Activated CD8-positive, alpha-beta T cell treated with anti-CD3 and anti-CD28 coated beads, Interleukin-2, amount 10 ng/mL, durations not matched to agents 7 days and 5 days (primary cell): Measurements from ENCODE around the gene SLC25A31. TPM values are rescaled to one million over a fixed set of nuclear protein-coding genes. Genes with fewer than 3 reads are reported as not detected.

Experiments
- ATAC-seq: fragments of 150-1000 bp; cut with Tn5 transposase; one replicate; pipeline ENCODE4 v1.10.0; 2021; ENCODE audit warnings: moderate library complexity
- CTCF ChIA-PET: fragments of 350-600 bp; sonication (Branson Sonifier 250); formaldehyde crosslinking; loops from one replicate; lab custom pipeline; 2021; ENCODE audit warnings: antibody characterized with exemption; lab: Charles Lee
- POLR2A ChIA-PET: fragments of 350-600 bp; sonication (Branson Sonifier 250); formaldehyde crosslinking; loops from one replicate; lab custom pipeline; 2021; ENCODE audit warnings: antibody characterized with exemption; lab: Charles Lee
- DNase-seq: peaks from one replicate; pipeline ENCODE4 v3.0.0-alpha.2; 2020
- H3K27ac Mint-ChIP-seq: one replicate; pipeline ENCODE4 v1.8.0; 2021; ENCODE audit warnings: mild to moderate bottlenecking, mixed read lengths
- H3K27me3 Mint-ChIP-seq: one replicate; pipeline ENCODE4 v1.8.0; 2021; ENCODE audit warnings: low read depth, mixed read lengths
- H3K36me3 Mint-ChIP-seq: one replicate; pipeline ENCODE4 v1.8.0; 2021; ENCODE audit warnings: low read depth, mixed read lengths
- H3K4me1 Mint-ChIP-seq: one replicate; pipeline ENCODE4 v1.8.0; 2021; ENCODE audit warnings: low read depth, mixed read lengths
- H3K4me3 Mint-ChIP-seq: one replicate; pipeline ENCODE4 v1.8.0; 2021; ENCODE audit warnings: mild to moderate bottlenecking, mixed read lengths
- H3K9me3 Mint-ChIP-seq: one replicate; pipeline ENCODE4 v1.8.0; 2022; ENCODE audit warnings: mixed read lengths; ENCODE audit not compliant: insufficient read depth
- total RNA-seq, 2 experiments: library from RNA; stranded (reverse); gene quantifications; one replicate each; pipeline ENCODE4 v1.2.3, GENCODE V29; 2021

Gene SLC25A31
- total RNA-seq, 2 experiments from 2014 or later = not detected

DNA sequence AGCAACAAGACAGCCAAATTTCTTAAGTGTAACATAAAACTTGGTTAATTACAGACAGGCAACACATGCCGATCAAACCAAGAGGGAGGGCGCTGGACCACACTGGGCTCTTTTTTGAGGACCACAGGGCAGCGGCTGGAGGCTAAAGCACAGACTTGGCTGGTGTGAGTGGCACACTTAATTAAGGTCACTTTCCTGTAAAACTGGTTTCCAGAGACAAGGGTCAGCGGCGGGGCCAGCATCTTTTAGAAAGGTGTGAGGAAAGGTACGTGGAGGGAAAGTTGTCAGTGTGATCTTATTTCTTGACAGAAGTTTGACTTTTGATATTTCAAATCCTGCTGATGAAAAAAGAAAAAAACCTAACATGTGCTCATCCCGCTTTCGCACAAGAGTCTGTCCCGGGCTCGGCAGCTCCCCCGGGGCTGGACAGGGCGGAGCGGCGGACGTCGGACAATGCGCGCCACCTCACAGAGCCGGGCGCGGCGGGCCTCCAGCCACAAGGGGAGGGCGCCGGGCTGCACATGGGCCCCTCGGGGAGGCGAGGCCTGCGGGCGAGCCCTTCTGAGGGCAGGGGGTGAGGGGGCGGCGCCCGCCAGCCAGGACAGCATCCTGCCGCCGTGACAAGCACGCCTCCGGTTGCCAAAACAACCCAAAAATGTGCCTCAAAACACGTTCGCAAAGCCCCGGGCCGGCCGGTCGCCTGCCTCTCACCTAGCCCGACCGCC is 51.3 kb downstream of the SLC25A31 start:
- Mint-ChIP-seq H3K27ac (no peak overlapping the region), H3K9me3 (no peaks in the 10 kb centered on the region), H3K36me3 (peaks cover 5% of the 10 kb centered on the region), H3K4me3 (peak overlapping the region; percentile 78), H3K4me1 (peaks cover 19% of the 10 kb centered on the region), H3K27me3 (peaks cover 59% of the 10 kb centered on the region)
- DNase-seq (peak; percentile 49), ATAC-seq (no peak)
- ChIA-PET POLR2A (interaction anchor here (1.5 kb wide), 1 partner anchor 100 kb away, joined by 4 read pairs; the partner anchor contains the start of gene PLK4), CTCF (interaction anchor here (1.1 kb wide), 1 partner anchor 99 kb away, joined by 3 read pairs; the partner anchor contains the start of gene PLK4)

- Mint-ChIP-seq H3K27ac (no peak overlapping the region), H3K4me3 (peak overlapping the region; percentile 78), H3K36me3 (peaks cover 5% of the 10 kb centered on the region), H3K9me3 (no peaks in the 10 kb centered on the region), H3K27me3 (peaks cover 56% of the 10 kb centered on the region), H3K4me1 (peaks cover 19% of the 10 kb centered on the region)
- DNase-seq = peak; percentile 61
- CTCF ChIA-PET = interaction anchor here (1.1 kb wide), 1 partner anchor 99 kb away, joined by 3 read pairs; the partner anchor contains the start of gene PLK4
- ATAC-seq = peak; percentile 61
- POLR2A ChIA-PET = interaction anchor here (1.5 kb wide), 1 partner anchor 99 kb away, joined by 4 read pairs; the partner anchor contains the start of gene PLK4
Observed at GRCh38 chr4:127782025-127782274, 51.8 kb downstream of the SLC25A31 start.

DNA sequence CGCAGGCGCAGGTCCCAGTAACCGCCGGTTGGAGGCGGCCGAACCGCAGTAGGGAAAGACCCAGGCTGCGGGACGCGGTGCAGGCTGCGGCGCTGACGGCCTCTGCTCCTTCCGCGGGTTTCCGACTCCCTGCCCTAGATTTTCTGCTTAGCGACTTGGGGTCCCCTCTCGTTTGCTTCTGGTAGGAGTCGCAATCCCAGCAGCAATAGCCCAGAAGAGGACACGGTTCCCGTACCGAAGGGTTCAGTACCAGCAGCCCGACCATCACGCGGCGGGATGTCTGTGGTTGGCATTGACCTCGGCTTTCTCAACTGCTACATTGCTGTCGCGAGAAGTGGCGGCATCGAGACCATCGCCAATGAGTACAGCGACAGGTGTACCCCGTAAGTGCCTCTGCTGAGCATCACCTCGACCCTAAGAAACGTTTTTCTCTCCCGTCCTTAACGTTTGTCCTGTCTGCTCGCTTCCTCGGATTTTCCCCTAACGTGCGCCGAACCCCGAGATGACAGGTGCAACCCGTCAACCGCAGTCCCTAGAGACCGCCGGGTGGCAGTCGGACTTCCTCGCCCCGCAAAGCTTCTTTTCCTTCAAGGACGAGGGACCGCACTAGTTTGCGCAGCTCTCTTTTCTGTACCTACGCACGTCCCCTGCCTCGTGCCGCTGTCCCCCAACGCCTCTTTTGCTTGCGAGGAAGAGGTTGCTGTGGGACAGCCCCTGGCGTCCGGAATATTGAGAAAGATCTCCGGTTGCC is 52.2 kb downstream of the SLC25A31 start, which contains the start of gene HSPA4L:
Gene HSPA4L, plus strand, starts transcription at position 48 of the 751 bp plus-strand sequence. Its CDS starts 229 bp downstream, at position 277.
- peaks cover 5% of the 10 kb centered on the region for H3K36me3 Mint-ChIP-seq
- CTCF ChIA-PET = interaction anchor here (1.0 to 1.1 kb wide), 2 partner anchors 50 to 98 kb away, joined by 3 to 5 read pairs; partner anchors contain the start of gene PLK4

DNA sequence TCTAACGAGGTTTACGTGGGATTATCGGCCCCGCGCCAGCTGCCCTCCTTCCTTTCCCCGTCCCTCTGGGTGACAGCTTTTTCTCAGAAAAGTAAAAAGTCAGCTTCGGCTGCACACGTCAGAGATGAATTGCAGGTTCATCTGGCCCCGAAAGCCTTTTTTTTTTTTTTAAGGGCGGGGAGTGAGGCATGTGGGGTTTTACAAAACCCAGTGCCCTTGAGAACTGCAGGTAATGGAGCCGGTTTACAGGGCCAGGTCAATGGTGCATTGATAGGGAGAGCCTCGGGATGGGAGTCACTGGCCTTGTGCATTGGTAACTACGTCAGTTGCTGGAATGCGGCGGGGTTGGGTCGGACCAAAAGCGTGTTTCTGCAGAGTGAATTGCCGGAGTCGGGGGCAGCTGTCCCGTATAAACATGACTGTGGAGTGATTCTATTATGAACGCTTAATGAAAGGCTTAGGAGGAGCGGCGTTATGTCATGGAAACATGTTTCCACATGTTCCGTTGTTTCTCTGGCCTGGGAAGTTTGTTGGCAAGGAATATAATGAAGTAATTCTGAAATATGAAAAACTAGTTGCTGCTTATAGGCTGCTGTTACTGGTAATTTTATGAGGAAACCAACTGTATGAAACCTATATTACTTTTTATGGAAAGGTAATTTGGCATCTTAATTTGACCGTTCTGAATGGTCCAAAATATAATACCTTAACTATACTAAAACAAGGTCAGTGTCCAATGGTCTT is 53.0 kb downstream of the SLC25A31 start:
- Mint-ChIP-seq H3K27ac (peak overlapping the region; percentile 47), H3K4me3 (peak overlapping the region; percentile 78), H3K4me1 (peaks cover 19% of the 10 kb centered on the region), H3K36me3 (peaks cover 5% of the 10 kb centered on the region), H3K9me3 (no peaks in the 10 kb centered on the region), H3K27me3 (peaks cover 50% of the 10 kb centered on the region)
- ChIA-PET CTCF (interaction anchor here (1.0 kb wide), 1 partner anchor 51 kb away, joined by 5 read pairs; no protein-coding TSS in a partner anchor), POLR2A (interaction anchor here (0.9 to 1.5 kb wide), 2 partner anchors 98 kb away, joined by 3 to 4 read pairs; partner anchors contain the start of gene PLK4)
- DNase-seq = no peak
- ATAC-seq = peak; percentile 12

More for the DNA sequence above, 52.2 kb downstream of the SLC25A31 start, which contains the start of gene HSPA4L:
- DNase-seq (peak; percentile 54), ATAC-seq (peak; percentile 86)
- Mint-ChIP-seq H3K4me1 (peaks cover 19% of the 10 kb centered on the region), H3K27me3 (peaks cover 56% of the 10 kb centered on the region), H3K27ac (peak within 1 kb of the TSS; percentile 47), H3K9me3 (no peaks in the 10 kb centered on the region), H3K4me3 (peak within 1 kb of the TSS; percentile 78)
- POLR2A ChIA-PET = interaction anchor here (1.5 kb wide), 1 partner anchor 99 kb away, joined by 4 read pairs; the partner anchor contains the start of gene PLK4

DNA sequence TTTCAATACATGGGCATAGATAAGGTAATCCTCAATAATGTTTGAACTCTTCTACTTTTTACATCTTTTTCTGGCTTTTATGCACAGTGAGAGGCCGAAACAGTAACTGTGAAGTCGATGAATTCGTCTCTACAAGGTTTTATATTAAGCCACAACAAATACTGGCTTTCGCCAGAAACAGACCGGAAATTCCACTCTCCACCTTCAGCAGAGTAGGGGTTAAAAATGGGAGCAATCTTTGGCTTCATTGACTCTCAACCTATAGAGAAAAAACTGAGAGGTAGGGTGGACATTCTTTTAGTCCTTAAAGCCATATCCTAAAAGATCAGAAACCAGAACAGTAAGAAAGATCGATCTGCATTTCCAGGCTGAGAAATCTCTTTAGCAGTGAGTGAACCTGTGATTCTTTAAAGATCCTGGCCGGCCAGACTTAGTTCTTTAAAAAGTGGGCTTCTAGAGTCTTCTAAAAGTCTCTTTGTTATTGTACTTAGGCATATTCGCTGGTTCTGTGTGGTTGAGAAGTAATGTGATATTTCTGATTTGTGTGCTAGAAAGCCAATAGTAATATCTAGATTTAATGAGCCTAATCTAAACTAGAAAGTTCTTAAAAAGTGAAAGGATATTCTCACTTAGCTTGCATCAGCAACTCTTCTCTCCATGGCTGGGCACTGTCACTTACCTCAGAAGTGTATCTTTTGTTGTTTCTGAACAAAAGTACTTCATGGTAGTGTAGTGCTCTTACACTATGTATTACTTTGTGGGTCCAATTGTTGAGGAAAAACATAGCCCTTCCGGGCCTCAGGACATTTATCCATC is 54.0 kb downstream of the SLC25A31 start:
- Mint-ChIP-seq H3K36me3 (peaks cover 5% of the 10 kb centered on the region), H3K27me3 (peaks cover 47% of the 10 kb centered on the region), H3K4me1 (peaks cover 19% of the 10 kb centered on the region), H3K4me3 (no peak overlapping the region), H3K9me3 (no peaks in the 10 kb centered on the region), H3K27ac (no peak overlapping the region)
- no peak for ATAC-seq
- CTCF ChIA-PET = no interaction called here
- DNase-seq = no peak
- POLR2A ChIA-PET = interaction anchor here (0.9 kb wide), 1 partner anchor 97 kb away, joined by 3 read pairs; no protein-coding TSS in a partner anchor

GRCh38 chr4:127788517-127788916 is 58.3 kb downstream of the SLC25A31 start:
- ATAC-seq (no peak), DNase-seq (no peak)
- H3K36me3 Mint-ChIP-seq = no peaks in the 10 kb centered on the region
- H3K4me1 Mint-ChIP-seq = no peaks in the 10 kb centered on the region
- no peaks in the 10 kb centered on the region for H3K9me3 Mint-ChIP-seq
- no peak overlapping the region for H3K4me3 Mint-ChIP-seq
- POLR2A ChIA-PET = no interaction called here
- peaks cover 28% of the 10 kb centered on the region for H3K27me3 Mint-ChIP-seq
- H3K27ac Mint-ChIP-seq = no peak overlapping the region
- CTCF ChIA-PET = interaction anchor here (1.3 kb wide), 1 partner anchor 35 kb away, joined by 3 read pairs; no protein-coding TSS in a partner anchor

DNA sequence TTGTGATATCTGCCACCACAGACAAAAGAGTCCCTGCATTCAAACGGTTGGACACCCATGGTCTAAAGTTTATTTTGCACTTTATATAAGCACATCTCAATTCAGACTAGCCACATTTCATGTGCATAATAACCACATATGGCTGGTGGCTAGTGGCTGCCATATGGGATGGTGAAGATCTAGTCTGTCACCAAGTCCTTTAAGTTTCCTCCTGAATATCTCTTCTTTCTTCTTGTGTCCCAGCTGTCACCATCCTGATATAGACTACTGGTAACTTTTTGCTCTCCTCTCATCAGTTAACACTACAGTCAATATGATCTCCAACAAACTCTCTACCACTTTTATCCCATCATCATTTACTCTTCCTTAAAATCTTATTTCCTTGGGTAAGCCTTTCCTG is 61.2 kb downstream of the SLC25A31 start:
- H3K4me3 Mint-ChIP-seq = no peak overlapping the region
- H3K27me3 Mint-ChIP-seq = peaks cover 29% of the 10 kb centered on the region
- ATAC-seq = no peak

GRCh38 chr4:127793528-127793927 is 63.3 kb downstream of the SLC25A31 start:
- H3K4me3 Mint-ChIP-seq = no peak overlapping the region
- H3K9me3 Mint-ChIP-seq = no peaks in the 10 kb centered on the region
- POLR2A ChIA-PET = no interaction called here
- H3K4me1 Mint-ChIP-seq = no peaks in the 10 kb centered on the region
- CTCF ChIA-PET = no interaction called here
- DNase-seq = no peak
- no peaks in the 10 kb centered on the region for H3K36me3 Mint-ChIP-seq
- no peak overlapping the region for H3K27ac Mint-ChIP-seq
- H3K27me3 Mint-ChIP-seq = peaks cover 29% of the 10 kb centered on the region
- ATAC-seq = no peak

More for the DNA sequence above, 61.2 kb downstream of the SLC25A31 start:
- CTCF ChIA-PET = no interaction called here
- POLR2A ChIA-PET = no interaction called here
- no peaks in the 10 kb centered on the region for H3K9me3 Mint-ChIP-seq
- DNase-seq = no peak
- no peak overlapping the region for H3K27ac Mint-ChIP-seq
- no peaks in the 10 kb centered on the region for H3K36me3 Mint-ChIP-seq
- no peaks in the 10 kb centered on the region for H3K4me1 Mint-ChIP-seq

GRCh38 chr4:127799711-127800110 is 69.5 kb downstream of the SLC25A31 start:
- ATAC-seq (no peak), DNase-seq (no peak)
- Mint-ChIP-seq H3K4me3 (no peak overlapping the region), H3K27me3 (peaks cover 10% of the 10 kb centered on the region), H3K36me3 (no peaks in the 10 kb centered on the region), H3K27ac (no peak overlapping the region), H3K9me3 (no peaks in the 10 kb centered on the region), H3K4me1 (no peaks in the 10 kb centered on the region)
- POLR2A ChIA-PET = no interaction called here
- CTCF ChIA-PET = no interaction called here

DNA sequence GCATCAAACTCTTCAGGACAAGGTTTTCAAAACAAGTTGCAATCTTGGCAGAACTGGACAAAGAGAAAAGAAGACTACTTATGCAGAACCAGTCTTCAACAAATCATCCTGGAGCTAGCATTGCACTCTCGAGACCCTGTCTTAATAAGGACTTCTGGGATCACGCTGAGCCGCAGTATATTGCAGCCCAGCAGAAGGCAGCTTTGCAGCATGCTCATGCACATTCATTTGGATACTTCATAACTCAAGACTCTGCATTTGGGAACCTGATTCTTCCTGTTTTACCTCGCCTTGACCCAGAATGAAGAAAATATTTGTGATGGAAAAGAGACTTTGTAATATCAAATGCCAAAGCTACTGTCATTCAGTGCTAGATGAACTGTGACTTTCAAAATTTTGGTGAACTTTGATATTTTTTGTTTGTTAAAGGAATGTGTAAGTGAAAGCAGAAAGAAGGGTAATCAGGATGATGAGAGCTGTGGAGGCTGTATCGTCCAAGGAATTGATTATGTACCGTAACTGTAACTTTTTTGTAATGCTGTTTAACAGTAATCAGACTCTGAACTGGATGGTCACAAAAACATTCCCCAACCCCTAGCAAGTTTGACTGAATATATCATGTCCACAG is 79.1 kb downstream of the SLC25A31 start:
- H3K27ac Mint-ChIP-seq = no peak overlapping the region
- CTCF ChIA-PET = no interaction called here
- DNase-seq (no peak), ATAC-seq (no peak)
- no peak overlapping the region for H3K4me3 Mint-ChIP-seq
- POLR2A ChIA-PET = no interaction called here
- H3K36me3 Mint-ChIP-seq = no peaks in the 10 kb centered on the region
- no peaks in the 10 kb centered on the region for H3K9me3 Mint-ChIP-seq
- peaks cover 8% of the 10 kb centered on the region for H3K27me3 Mint-ChIP-seq
- H3K4me1 Mint-ChIP-seq = no peaks in the 10 kb centered on the region
